HK-2 (cell line): ENCODE results near the gene GSK3A.
A peak's percentile ranks its signal among the peaks of the same experiment; 100 is the strongest.

ENCODE experiments used
- DNase-seq: peaks from one replicate; pipeline ENCODE4 v3.0.0-alpha.2; 2018; ENCODE audit not compliant: unreplicated experiment

GSK3A gene

GRCh38 chr19:42242512-42243409 is at the start of gene GSK3A:
TSS of gene GSK3A (minus strand) at chr19:42242602. CDS start at chr19:42242465, 137 bp downstream.
- DNase-seq = peak; percentile 97

- DNase-seq = no peak
Observed at GRCh38 chr19:42291435-42291810, 49.0 kb upstream of the GSK3A start.

- peak; percentile 51 for DNase-seq
Observed at GRCh38 chr19:42290523-42291434, 48.4 kb upstream of the GSK3A start.

- DNase-seq = no peak
Observed at GRCh38 chr19:42290136-42290522, 47.7 kb upstream of the GSK3A start.

- DNase-seq = no peak
Observed at GRCh38 chr19:42289556-42290041, 47.2 kb upstream of the GSK3A start.

- no peak for DNase-seq
Observed at GRCh38 chr19:42288881-42289555, 46.6 kb upstream of the GSK3A start.

- DNase-seq = no peak
Observed at GRCh38 chr19:42288387-42288786, 46.0 kb upstream of the GSK3A start.

GRCh38 chr19:42287827-42288107 is 45.4 kb upstream of the GSK3A start:
- no peak for DNase-seq

GRCh38 chr19:42287017-42287826 is 44.8 kb upstream of the GSK3A start:
- no peak for DNase-seq

- no peak for DNase-seq
Observed at GRCh38 chr19:42286349-42287016, 44.1 kb upstream of the GSK3A start.

- DNase-seq = no peak
Observed at GRCh38 chr19:42285988-42286348, 43.6 kb upstream of the GSK3A start.

- DNase-seq = no peak
Observed at GRCh38 chr19:42285541-42285941, 43.1 kb upstream of the GSK3A start.

GRCh38 chr19:42284591-42285341 is 42.4 kb upstream of the GSK3A start:
- DNase-seq = no peak

GRCh38 chr19:42284066-42284501 is 41.7 kb upstream of the GSK3A start:
- peak; percentile 85 for DNase-seq

- peak; percentile 92 for DNase-seq
Observed at GRCh38 chr19:42283188-42284065, 41.0 kb upstream of the GSK3A start.

- peak; percentile 26 for DNase-seq
Observed at GRCh38 chr19:42282819-42283187, 40.4 kb upstream of the GSK3A start.

GRCh38 chr19:42281827-42282762 is 39.7 kb upstream of the GSK3A start:
- DNase-seq = peak; percentile 52
